NB4 (cell line): Measurements from ENCODE around the gene LDLRAD1.
"Not testable (repeated sequence)": the region's sequence is repeated elsewhere in the genome, so short reads cannot be mapped to it uniquely, and the experiment has no call there.

Experiments used
- DNase-seq: peaks from one replicate; pipeline ENCODE4 v3.0.0; 2010; ENCODE audit warnings: low read depth
- H3K4me3 ChIP-seq: one replicate; pipeline ENCODE4 v1.5.1; 2011; ENCODE audit warnings: mild to moderate bottlenecking, low read depth, low read length, moderate library complexity
- MYC ChIP-seq: IDR thresholded peaks from 2 replicates; pipeline ENCODE4 v1.6.1; 2011; ENCODE audit warnings: low read depth, low read length
- POLR2A ChIP-seq: IDR thresholded peaks from 2 replicates; pipeline ENCODE4 v1.6.1; 2011; ENCODE audit warnings: mild to moderate bottlenecking; ENCODE audit not compliant: insufficient read length; ENCODE audit errors: extremely low read depth
- TF ChIP-seq, protein P1 (sequence below): IDR thresholded peaks from one replicate; pipeline ENCODE4 v1.5.1; 2012; ENCODE audit warnings: low read depth, low read length
- TF ChIP-seq, protein P2 (sequence below): IDR thresholded peaks from 2 replicates; pipeline ENCODE4 v1.6.1; 2011; ENCODE audit warnings: low read depth, low read length

The LDLRAD1 gene

DNA sequence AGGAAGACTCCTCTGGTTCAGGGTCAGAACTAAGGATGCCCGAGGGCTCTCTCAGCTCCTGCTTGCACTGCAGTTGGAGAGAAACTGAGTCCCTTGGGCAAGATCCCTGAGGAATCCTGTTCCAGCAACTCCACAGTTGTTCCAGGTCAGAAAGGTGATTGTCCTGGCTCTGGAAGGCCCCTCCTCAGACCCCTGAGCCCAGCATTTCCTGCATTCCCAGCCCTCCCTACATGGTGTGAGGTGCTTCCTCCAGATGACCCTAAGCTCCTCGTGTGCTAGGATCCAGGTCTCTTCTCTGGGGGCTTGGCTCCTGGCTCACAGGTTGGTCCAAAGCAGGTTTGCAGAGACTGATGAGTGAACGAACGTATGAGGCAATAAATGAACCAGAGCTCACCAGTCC lies 11.5 kb downstream of the LDLRAD1 start:
- no peak for DNase-seq
- no peak for TF ChIP-seq MYC
- TF ChIP-seq, protein P1, sequence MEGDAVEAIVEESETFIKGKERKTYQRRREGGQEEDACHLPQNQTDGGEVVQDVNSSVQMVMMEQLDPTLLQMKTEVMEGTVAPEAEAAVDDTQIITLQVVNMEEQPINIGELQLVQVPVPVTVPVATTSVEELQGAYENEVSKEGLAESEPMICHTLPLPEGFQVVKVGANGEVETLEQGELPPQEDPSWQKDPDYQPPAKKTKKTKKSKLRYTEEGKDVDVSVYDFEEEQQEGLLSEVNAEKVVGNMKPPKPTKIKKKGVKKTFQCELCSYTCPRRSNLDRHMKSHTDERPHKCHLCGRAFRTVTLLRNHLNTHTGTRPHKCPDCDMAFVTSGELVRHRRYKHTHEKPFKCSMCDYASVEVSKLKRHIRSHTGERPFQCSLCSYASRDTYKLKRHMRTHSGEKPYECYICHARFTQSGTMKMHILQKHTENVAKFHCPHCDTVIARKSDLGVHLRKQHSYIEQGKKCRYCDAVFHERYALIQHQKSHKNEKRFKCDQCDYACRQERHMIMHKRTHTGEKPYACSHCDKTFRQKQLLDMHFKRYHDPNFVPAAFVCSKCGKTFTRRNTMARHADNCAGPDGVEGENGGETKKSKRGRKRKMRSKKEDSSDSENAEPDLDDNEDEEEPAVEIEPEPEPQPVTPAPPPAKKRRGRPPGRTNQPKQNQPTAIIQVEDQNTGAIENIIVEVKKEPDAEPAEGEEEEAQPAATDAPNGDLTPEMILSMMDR, result no peak
- TF ChIP-seq, protein P2, sequence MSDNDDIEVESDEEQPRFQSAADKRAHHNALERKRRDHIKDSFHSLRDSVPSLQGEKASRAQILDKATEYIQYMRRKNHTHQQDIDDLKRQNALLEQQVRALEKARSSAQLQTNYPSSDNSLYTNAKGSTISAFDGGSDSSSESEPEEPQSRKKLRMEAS, result no peak
- no peak for TF ChIP-seq POLR2A
- no peak overlapping the region for H3K4me3 ChIP-seq

DNA sequence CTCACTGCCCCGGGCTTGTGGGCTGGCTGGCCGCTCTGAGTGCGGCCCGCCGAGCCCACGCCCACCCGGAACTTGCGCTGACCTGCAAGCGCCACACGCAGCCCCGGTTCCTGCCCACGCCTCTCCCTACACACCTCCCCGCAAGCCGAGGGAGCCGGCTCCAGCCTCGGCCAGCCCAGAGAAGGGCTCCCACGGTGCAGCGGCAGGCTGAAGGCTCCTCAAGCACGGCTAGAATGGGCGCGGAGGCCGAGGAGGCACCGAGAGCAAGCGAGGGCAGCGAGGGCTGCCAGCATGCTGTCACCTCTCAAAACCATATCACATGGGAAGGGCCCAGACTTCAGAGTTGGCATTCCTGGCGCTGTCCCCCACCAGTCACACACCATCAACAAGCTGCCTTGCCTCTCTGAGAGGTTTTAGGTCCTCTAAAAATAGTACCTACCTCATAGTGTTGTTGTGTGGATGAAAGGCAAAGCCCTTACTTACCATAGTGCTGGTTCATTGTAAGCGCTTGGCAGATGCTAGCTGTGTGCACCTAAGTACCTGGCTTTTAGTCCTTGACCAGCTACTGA lies 13.4 kb downstream of the LDLRAD1 start:
- DNase-seq, result no peak
- no peak for TF ChIP-seq POLR2A
- TF ChIP-seq MYC, result no peak
- TF ChIP-seq, protein P2, result no peak
- TF ChIP-seq, protein P1, result no peak
- H3K4me3 ChIP-seq, result no peak overlapping the region

DNA sequence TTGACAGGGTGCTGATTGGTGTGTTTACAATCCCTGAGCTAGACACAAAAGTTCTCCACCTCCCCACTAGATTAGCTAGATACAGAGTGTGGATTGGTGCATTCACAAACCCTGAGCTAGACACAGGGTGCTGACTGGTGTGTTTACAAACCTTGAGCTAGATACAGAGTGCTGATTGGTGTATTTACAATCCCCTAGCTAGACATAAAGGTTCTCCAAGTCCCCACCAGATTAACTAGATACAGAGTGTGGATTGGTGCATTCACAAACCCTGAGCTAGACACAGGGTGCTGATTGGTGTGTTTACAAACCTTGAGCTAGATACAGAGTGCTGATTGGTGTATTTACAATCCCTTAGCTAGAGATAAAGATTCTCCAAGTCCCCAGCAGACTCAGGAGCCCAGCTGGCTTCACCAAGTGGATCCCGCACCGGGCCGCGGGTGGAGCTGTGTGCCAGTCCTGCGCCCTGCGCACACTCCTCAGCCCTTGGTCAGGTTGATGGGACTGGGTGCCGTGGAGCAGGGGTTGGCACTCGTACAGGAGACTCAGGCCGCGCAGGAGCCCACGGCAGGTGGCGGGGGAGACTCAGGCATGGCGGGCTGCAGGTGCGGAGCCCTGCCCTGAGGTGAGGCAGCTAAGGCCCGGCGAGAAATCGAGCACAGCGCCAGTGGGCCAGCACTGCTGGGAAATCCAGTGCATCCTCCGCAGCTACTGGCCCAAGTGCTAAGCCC lies 14.1 kb downstream of the LDLRAD1 start:
- not testable (repeated sequence) for H3K4me3 ChIP-seq, DNase-seq

DNA sequence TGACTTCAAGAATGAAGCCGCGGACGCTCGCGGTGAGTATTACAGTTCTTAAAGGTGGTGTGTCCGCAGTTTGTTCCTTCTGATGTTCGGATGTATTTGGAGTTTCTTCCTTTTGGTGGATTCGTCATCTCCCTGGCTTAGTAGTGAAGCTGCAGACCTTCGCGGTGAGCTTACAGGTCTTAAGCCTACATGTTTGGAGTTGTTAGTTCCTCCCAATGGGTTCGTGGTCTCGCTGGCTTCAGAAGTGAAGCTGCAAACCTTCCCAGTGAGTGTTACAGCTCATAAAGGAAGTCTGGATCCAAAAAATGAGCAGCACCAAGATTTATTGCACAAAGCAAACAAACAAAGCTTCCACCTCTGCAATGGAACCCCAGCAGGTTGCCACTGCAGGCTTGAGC lies 14.7 kb downstream of the LDLRAD1 start:
- TF ChIP-seq MYC (no peak), POLR2A (no peak)
- TF ChIP-seq, protein P1, result no peak
- TF ChIP-seq, protein P2, result no peak
- no peak for DNase-seq
- no peak overlapping the region for H3K4me3 ChIP-seq

DNA sequence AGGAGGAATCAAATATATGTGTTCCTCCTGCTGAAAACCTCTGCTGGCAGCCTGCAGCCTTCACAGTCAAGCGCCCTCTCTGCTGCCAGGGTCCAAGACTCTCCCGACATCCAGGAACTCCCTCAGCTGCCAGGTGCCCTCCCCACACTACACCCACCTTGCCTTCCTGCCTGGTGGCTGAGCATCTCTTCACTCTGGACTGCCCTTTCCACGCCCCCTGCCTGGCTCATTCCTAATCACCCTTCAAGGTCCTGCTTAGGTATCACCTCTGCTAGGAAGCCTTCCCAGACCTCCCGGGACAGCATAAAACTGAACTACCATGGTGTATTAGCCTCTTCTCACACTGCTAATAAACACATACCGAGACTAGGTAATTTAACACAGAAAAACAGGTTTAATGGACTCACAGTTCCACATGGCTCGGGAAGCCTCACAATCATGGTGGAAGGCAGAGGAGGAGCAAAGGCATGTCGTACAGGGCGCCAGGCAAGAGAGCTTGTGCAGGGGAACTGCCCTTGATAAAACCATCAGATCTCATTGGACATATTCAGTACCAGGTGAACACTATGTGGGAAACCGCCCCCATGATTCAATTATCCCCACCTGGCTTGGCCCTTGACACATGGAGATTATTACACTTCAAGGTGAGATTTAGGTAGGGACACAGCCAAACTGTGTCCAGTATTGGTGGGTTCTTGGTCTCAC lies 15.3 kb downstream of the LDLRAD1 start:
- TF ChIP-seq, protein P2, result no peak
- TF ChIP-seq, protein P1, result no peak
- no peak for TF ChIP-seq POLR2A
- no peak for DNase-seq
- H3K4me3 ChIP-seq, result no peak overlapping the region

DNA sequence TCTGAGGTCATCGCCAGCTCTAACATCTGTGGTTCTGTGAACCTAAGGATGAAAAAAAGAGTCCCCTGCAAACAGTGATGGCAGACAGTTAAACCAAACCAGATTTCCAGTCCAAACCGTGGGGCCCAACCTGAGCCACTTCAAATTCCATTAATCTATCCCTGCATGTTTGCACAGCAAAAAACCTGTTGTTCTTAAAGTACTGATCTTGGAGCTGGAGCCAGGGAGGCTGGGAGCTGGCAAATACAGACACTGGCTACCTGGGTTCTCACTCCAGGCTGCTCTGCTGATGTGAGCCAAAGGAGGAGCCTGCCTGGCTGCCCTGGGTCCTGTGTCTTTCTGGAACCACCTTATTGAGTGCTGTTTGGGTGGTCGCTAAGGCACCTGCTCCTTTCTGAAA lies 16.4 kb downstream of the LDLRAD1 start:
- TF ChIP-seq MYC, result no peak
- no peak for DNase-seq

More for the DNA sequence above, 16.4 kb downstream of the LDLRAD1 start:
- H3K4me3 ChIP-seq, result no peak overlapping the region
